ENCODE data around the gene CEP126. TPM values are rescaled to one million over a fixed set of nuclear protein-coding genes. Genes with fewer than 3 reads are reported as not detected.

The CEP126 gene
- total and polyA plus RNA-seq, 2 experiments from 2014 or later: 1.4 to 2.3 TPM

DNA sequence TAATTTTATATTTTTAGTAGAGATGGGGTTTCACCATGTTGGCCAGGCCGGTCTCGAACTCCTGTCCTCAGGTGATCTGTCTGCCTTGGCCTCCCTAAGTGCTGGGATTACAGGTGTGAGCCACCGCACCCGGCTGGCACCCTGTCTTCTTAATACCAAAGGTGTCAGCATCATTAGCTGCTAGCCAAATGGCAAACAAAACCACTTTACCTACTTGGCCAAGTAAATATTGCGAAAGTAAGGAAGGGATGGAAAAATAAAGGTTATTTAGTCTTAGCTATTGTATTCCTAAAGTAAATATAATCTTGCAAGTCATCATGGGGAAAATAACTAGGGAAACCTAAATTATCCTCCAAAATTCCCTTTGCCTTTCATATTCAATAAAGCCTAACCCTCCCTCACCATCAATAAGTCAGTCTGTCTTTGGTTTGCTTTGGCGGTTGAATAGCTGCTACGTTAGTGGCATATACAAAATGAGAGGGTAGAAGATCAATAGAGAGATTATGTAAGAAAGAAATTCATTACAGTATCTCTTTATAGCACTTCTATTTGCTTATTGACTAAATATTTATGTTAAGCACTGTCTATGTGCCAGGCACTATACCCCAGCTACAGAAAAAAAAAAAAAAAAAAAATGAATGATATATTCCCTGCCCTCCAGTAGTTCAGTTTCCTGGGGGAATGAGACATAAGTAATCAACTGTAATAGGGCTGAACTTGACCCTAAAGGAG, 92.2 kb downstream of the CEP126 start:
- H3K36me3 ChIP-seq (ENCODE audit: insufficient read depth): no peaks in the 10 kb centered on the region
- ATAC-seq (no peak), DNase-seq (ENCODE audit: low spot score) (no peak)
- no peaks in the 10 kb centered on the region for H4K20me1 ChIP-seq (replicated peaks; ENCODE audit: insufficient read depth)
- peaks cover 5% of the 10 kb centered on the region; the same call in 1 of the 2 replicates for H3K4me1 ChIP-seq (ENCODE audit: insufficient read depth)
- Mint-ChIP-seq H3K27ac (no peak overlapping the region), H3K27me3 (ENCODE audit: insufficient read depth, low read depth, poor library complexity) (peaks cover 3% of the 10 kb centered on the region), H3K9me3 (no peaks in the 10 kb centered on the region), H3K36me3 (ENCODE audit: low read depth) (no peaks in the 10 kb centered on the region), H3K4me3 (no peak overlapping the region), H3K4me1 (peaks cover 8% of the 10 kb centered on the region)
- H3K79me2 ChIP-seq (replicated peaks; ENCODE audit: insufficient read depth): no peaks in the 10 kb centered on the region
- H3F3A ChIP-seq (replicated peaks; ENCODE audit: low read depth): no peaks in the 10 kb centered on the region
- H3K9me2 ChIP-seq (ENCODE audit: insufficient read depth): no peaks in the 10 kb centered on the region
- H3K27me3 ChIP-seq (ENCODE audit: insufficient read depth): no peaks in the 10 kb centered on the region
- no peak overlapping the region for H3K4me2 ChIP-seq
- TF ChIP-seq, protein P1, sequence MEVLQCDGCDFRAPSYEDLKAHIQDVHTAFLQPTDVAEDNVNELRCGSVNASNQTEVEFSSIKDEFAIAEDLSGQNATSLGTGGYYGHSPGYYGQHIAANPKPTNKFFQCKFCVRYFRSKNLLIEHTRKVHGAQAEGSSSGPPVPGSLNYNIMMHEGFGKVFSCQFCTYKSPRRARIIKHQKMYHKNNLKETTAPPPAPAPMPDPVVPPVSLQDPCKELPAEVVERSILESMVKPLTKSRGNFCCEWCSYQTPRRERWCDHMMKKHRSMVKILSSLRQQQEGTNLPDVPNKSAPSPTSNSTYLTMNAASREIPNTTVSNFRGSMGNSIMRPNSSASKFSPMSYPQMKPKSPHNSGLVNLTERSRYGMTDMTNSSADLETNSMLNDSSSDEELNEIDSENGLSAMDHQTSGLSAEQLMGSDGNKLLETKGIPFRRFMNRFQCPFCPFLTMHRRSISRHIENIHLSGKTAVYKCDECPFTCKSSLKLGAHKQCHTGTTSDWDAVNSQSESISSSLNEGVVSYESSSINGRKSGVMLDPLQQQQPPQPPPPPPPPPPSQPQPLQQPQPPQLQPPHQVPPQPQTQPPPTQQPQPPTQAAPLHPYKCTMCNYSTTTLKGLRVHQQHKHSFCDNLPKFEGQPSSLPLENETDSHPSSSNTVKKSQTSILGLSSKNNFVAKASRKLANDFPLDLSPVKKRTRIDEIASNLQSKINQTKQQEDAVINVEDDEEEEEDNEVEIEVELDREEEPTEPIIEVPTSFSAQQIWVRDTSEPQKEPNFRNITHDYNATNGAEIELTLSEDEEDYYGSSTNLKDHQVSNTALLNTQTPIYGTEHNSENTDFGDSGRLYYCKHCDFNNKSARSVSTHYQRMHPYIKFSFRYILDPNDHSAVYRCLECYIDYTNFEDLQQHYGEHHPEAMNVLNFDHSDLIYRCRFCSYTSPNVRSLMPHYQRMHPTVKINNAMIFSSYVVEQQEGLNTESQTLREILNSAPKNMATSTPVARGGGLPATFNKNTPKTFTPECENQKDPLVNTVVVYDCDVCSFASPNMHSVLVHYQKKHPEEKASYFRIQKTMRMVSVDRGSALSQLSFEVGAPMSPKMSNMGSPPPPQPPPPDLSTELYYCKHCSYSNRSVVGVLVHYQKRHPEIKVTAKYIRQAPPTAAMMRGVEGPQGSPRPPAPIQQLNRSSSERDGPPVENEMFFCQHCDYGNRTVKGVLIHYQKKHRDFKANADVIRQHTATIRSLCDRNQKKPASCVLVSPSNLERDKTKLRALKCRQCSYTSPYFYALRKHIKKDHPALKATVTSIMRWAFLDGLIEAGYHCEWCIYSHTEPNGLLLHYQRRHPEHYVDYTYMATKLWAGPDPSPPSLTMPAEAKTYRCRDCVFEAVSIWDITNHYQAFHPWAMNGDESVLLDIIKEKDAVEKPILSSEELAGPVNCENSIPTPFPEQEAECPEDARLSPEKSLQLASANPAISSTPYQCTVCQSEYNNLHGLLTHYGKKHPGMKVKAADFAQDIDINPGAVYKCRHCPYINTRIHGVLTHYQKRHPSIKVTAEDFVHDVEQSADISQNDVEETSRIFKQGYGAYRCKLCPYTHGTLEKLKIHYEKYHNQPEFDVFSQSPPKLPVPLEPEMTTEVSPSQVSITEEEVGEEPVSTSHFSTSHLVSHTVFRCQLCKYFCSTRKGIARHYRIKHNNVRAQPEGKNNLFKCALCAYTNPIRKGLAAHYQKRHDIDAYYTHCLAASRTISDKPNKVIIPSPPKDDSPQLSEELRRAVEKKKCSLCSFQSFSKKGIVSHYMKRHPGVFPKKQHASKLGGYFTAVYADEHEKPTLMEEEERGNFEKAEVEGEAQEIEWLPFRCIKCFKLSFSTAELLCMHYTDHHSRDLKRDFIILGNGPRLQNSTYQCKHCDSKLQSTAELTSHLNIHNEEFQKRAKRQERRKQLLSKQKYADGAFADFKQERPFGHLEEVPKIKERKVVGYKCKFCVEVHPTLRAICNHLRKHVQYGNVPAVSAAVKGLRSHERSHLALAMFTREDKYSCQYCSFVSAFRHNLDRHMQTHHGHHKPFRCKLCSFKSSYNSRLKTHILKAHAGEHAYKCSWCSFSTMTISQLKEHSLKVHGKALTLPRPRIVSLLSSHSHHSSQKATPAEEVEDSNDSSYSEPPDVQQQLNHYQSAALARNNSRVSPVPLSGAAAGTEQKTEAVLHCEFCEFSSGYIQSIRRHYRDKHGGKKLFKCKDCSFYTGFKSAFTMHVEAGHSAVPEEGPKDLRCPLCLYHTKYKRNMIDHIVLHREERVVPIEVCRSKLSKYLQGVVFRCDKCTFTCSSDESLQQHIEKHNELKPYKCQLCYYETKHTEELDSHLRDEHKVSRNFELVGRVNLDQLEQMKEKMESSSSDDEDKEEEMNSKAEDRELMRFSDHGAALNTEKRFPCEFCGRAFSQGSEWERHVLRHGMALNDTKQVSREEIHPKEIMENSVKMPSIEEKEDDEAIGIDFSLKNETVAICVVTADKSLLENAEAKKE (CRISPR knock-in tag; IDR thresholded peaks at IDR 0.05): no peak
- TF ChIP-seq NANOG (IDR thresholded peaks at IDR 0.05; ENCODE audit: borderline replicate concordance) (no peak), CREB1 (CRISPR knock-in tag; IDR thresholded peaks at IDR 0.05; ENCODE audit: low read depth) (no peak), STAT1 (IDR thresholded peaks at IDR 0.05; ENCODE audit: unreplicated experiment) (no peak), ZNF114 (CRISPR knock-in tag; IDR thresholded peaks at IDR 0.05) (no peak), ZNF331 (CRISPR knock-in tag; IDR thresholded peaks at IDR 0.05; ENCODE audit: low read depth) (no peak)
- TF ChIP-seq, protein P2, sequence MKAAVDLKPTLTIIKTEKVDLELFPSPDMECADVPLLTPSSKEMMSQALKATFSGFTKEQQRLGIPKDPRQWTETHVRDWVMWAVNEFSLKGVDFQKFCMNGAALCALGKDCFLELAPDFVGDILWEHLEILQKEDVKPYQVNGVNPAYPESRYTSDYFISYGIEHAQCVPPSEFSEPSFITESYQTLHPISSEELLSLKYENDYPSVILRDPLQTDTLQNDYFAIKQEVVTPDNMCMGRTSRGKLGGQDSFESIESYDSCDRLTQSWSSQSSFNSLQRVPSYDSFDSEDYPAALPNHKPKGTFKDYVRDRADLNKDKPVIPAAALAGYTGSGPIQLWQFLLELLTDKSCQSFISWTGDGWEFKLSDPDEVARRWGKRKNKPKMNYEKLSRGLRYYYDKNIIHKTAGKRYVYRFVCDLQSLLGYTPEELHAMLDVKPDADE (IDR thresholded peaks at IDR 0.05): no peak
- TF ChIP-seq, protein P3, sequence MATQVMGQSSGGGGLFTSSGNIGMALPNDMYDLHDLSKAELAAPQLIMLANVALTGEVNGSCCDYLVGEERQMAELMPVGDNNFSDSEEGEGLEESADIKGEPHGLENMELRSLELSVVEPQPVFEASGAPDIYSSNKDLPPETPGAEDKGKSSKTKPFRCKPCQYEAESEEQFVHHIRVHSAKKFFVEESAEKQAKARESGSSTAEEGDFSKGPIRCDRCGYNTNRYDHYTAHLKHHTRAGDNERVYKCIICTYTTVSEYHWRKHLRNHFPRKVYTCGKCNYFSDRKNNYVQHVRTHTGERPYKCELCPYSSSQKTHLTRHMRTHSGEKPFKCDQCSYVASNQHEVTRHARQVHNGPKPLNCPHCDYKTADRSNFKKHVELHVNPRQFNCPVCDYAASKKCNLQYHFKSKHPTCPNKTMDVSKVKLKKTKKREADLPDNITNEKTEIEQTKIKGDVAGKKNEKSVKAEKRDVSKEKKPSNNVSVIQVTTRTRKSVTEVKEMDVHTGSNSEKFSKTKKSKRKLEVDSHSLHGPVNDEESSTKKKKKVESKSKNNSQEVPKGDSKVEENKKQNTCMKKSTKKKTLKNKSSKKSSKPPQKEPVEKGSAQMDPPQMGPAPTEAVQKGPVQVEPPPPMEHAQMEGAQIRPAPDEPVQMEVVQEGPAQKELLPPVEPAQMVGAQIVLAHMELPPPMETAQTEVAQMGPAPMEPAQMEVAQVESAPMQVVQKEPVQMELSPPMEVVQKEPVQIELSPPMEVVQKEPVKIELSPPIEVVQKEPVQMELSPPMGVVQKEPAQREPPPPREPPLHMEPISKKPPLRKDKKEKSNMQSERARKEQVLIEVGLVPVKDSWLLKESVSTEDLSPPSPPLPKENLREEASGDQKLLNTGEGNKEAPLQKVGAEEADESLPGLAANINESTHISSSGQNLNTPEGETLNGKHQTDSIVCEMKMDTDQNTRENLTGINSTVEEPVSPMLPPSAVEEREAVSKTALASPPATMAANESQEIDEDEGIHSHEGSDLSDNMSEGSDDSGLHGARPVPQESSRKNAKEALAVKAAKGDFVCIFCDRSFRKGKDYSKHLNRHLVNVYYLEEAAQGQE (IDR thresholded peaks at IDR 0.05; ENCODE audit: unreplicated experiment): no peak
- H3K4me3 ChIP-seq: no peak overlapping the region
- H3K27ac ChIP-seq (ENCODE audit: low read depth): no peak overlapping the region
- H2AFZ ChIP-seq: no peak overlapping the region

Measured in GM23338 (cell line).